Cerebellar nuclear complex (tissue), 1 donor: ENCODE measurements around the gene SH2D7.

Experiments used
- DNase-seq, 2 experiments: peaks; one replicate each; lab custom pipeline; 2025; lab: John Stamatoyannopoulos, UW

The SH2D7 gene

GRCh38 chr15:78104566-78105475 lies 12.5 kb downstream of the SH2D7 start:
- DNase-seq: no peak

DNA sequence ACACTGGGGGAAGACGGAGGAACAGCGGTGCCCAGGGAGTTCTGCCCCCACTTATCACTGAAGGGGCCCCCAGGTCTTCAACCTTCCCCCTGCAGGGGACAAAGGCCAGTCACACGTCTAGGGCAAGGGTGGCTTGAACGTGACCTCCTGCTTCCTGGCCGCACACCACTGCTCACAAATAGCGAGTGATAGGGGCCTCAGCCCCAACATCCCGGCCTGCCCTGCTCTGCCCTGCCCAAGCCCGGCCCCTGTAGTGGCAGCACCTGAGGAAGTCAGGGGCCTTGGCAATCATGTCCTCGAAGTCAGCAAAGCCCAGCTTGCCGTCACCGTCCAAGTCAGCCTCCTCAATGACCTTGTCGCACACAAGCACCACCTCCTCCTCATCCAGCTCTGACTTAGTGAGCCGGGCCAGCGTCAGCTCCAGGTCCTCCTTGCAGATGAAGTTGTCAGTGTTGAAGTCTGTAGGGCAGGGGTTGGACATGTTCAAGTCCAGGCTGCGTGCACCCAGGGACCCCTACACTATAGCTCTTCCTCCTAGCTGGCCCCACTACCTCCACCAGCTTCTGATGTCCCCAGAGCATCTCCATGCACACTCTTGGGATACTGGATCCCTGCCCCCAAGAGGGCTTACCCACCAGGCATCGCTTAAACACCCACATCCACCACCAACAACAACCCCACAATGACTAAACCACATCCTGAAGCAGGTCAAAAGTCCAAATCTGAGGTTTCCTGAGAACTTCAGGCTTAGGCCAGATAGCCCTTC lies 13.3 kb downstream of the SH2D7 start:
- DNase-seq: no peak

- DNase-seq: no peak
These were observed 15.1 kb downstream of the SH2D7 start for GRCh38 chr15:78107471-78107870.

DNA sequence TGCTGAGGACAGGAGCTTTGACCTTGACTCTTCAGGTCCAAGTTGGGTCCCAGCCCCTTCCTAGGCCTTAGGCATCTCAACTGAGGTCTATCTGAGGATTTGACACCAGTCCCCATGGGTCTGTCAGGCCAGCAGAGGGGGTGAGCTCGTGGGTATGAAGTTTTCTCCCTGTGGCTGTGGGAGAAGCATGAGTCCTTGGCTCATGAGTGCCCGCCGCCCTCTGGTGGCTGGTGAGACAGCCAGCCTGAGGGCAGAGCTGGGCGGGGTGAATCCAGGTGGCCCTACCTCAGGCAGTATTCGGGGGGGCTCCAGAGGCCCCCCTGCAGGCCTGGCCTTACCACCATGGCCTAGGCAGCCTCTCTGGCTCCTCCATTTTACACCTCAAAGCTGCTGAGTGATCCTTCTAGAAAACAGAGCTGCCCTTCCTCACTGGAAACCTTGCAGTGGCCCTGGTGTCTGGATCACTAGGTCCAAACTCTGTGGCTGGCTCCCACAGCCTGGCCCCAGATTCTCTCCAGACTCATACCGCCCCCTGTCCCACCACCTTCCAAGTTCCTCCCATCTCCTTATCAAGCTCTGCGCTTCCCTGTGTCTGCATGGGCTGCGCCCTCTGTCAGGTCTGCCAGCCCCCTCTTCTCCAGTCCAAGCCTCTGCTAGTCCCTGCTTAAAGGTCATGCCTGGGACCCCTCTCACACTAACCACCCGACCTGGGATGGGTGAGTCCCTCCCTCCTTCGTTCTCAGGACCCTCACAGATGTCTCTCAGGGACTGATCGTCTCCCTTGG lies 16.1 kb downstream of the SH2D7 start:
- no peak for DNase-seq

- DNase-seq: no peak
These were observed 16.8 kb downstream of the SH2D7 start for GRCh38 chr15:78109156-78109555.

DNA sequence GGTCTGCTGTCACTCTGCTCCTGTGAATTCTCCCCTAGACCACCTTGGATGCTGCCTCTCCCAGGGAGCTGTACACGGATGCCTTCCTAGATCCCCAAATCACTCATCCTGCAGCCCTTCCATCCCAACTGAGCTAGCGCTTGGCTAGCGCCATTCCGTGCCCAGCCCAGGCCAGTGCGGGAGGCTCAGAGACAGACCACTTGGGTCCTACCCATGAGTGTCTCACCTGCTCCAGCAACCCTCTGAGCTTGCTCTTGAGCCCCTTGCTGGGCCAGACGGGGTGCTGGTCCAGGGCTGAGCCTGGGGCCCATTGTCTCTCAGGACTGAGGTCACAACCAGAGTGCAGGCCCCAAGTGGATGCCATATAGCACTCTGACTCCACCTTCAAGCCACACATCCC lies 17.7 kb downstream of the SH2D7 start:
- DNase-seq: no peak

- no peak for DNase-seq
These were observed 18.6 kb downstream of the SH2D7 start for GRCh38 chr15:78110916-78111475.

DNA sequence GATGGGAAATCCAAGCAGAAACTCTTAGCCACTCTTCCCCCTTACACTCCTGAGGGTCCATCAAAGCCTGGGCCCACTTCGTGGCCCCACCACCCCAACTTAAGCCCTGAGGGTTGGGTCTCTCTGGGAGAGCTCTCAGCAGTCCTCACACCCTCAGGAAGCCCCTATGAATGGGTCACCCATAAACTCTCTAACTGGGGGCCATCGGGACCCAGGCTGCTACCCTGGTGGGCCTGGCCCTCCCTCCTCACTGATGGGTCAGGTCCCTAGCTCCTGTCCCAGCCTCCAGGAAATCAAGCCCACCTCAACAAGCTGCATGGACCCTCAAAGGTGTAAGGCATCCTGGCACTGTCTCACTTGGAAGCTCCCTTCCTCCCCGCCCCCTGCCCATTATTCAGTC lies 19.4 kb downstream of the SH2D7 start:
- DNase-seq: no peak

GRCh38 chr15:78112551-78112950 lies 20.2 kb downstream of the SH2D7 start:
- no peak for DNase-seq

GRCh38 chr15:78120523-78120922 lies 28.2 kb downstream of the SH2D7 start:
- no peak for DNase-seq

DNA sequence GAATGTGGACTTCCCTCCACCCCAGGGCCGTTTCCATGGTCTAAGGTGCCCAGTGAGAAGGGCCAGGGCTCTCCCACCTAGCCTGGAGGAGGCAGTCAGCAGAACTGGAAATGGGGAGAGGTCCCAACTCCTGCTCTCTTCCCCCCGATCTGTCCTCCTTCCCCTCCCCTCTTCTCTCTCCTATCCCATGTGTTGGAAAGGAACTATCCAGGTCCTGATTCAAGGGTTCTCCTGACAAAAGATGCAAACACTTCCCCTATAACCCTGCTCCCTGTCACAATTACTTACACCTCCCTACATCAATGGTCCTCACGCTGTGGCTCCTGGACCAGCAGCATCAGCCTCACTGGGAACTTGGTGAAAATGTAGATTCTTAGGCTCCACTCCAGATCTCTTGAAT lies 32.9 kb downstream of the SH2D7 start:
- DNase-seq: no peak

DNA sequence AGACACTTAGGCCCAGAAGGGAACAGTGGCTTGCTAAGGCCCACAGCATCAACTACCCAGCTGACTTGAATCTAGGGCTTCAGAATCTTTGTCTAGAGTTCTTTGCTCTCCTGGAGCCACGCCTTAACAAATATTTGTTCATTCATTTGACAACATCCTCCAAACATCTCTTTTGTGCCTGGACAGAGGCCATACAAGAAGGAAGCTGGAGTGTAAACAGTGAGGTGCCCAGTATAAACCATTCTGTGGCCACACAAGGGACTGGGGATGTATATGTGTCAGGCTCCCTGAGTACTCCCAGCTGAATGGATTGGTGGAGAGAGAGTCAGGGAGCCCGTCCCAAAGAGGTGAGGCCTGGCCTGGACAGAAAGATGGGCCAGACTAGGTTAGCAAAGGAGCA lies 35.5 kb downstream of the SH2D7 start:
- DNase-seq: no peak

GRCh38 chr15:78129077-78129750 lies 36.9 kb downstream of the SH2D7 start:
- DNase-seq: no peak

GRCh38 chr15:78129751-78130287 lies 37.5 kb downstream of the SH2D7 start:
- DNase-seq: no peak

DNA sequence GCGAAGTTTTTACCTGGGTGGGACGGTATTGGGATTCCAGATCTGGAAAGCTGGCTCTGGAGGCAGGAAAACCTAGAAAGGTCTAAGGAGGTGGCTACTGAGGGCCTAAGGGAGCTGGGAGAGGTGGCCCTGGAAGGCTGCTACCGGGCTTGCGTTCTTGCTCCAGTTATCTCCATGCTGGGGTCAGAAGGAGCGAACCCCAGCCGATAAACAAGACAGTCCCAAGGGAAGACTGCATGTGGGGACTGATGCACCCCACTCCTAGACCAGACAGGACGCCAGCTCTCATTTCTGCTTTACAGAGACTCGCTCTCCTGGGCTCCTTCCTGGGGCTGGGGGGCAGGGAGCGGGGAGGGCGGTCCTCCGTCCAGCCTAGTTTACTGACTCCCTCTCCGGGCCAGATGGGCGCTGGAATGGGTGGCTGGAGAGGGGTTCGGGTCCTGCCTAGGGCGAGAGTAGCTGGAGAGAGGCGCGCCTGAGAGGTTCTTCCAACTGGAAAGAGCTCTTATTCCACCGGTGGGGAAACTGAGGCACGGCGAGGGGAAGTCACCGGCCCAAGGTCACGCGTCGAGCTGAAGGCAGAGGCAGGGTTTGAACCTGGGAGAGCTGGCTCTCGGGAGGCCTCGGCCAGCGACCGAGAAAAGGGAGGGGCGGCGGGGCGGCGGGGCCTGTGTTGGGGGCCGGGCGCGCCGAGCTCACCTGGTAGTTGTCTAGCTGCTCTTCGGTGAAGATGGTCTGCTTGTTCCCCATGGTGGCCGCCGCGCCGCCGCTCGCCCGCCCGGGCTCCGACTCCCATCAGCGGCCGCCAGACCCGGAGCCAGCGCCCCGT lies 38.3 kb downstream of the SH2D7 start:
- DNase-seq: no peak

- DNase-seq: no peak
These were observed 39.1 kb downstream of the SH2D7 start, which contains the start of gene CIB2 for GRCh38 chr15:78131295-78132061. CIB2 (minus strand) TSS chr15:78131445; CDS start chr15:78131215, 230 bp downstream.

DNA sequence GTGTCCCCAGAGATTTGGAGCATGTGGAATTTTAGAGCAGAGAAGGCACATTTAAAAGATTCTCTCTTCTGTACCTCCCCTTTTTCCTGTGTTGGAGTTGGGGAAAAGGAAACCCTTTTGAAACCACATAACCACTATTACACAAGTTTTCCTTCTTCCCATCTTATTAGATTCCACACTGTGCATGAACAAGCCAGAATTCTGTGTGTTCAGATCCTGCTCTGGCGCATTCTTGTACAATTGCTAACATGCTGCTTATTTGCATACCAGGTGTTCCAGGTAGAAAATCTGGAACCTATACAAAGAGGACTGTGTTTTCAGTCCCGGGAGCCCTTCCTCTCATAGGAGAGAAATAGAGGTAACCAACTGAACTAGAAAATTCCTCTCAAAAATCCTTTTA lies 41.4 kb downstream of the SH2D7 start:
- no peak for DNase-seq

GRCh38 chr15:78139578-78139977 lies 47.2 kb downstream of the SH2D7 start:
- no peak for DNase-seq

GRCh38 chr15:78140292-78140691 lies 47.9 kb downstream of the SH2D7 start:
- no peak for DNase-seq
